Activated naive CD8-positive, alpha-beta T cell treated with anti-CD3 and anti-CD28 coated beads, Interleukin-2, amount 10 ng/mL, durations not matched to agents 7 days and 5 days (primary cell): Measurements from ENCODE around the gene AKAP9. TPM values are rescaled to one million over a fixed set of nuclear protein-coding genes. Genes with fewer than 3 reads are reported as not detected.
"Not testable (repeated sequence)": the region's sequence is repeated elsewhere in the genome, so short reads cannot be mapped to it uniquely, and the experiment has no call there.

Source experiments
- ATAC-seq: fragments of 150-1000 bp; cut with Tn5 transposase; one replicate; pipeline ENCODE4 v1.10.0; 2021; ENCODE audit warnings: low read depth, moderate library complexity
- POLR2A ChIA-PET: fragments of 350-600 bp; sonication (Branson Sonifier 250); formaldehyde crosslinking; loops from one replicate; lab custom pipeline; 2021; ENCODE audit warnings: antibody characterized with exemption; lab: Charles Lee
- DNase-seq: peaks from one replicate; pipeline ENCODE4 v3.0.0; 2021
- H3K27ac Mint-ChIP-seq: one replicate; pipeline ENCODE4 v1.8.0; 2022; ENCODE audit warnings: mild to moderate bottlenecking, mixed read lengths
- H3K27me3 Mint-ChIP-seq: one replicate; pipeline ENCODE4 v1.8.0; 2022; ENCODE audit warnings: mild to moderate bottlenecking, moderate library complexity, mixed read lengths
- H3K36me3 Mint-ChIP-seq: one replicate; pipeline ENCODE4 v1.8.0; 2021; ENCODE audit warnings: mild to moderate bottlenecking, mixed read lengths
- H3K4me1 Mint-ChIP-seq: one replicate; pipeline ENCODE4 v1.8.0; 2021; ENCODE audit warnings: mixed read lengths
- H3K4me3 Mint-ChIP-seq: one replicate; pipeline ENCODE4 v1.8.0; 2022; ENCODE audit warnings: mild to moderate bottlenecking, moderate library complexity, mixed read lengths
- H3K9me3 Mint-ChIP-seq: one replicate; pipeline ENCODE4 v1.8.0; 2021; ENCODE audit warnings: mixed read lengths
- total RNA-seq, 2 experiments: library from RNA; stranded (reverse); gene quantifications; one replicate each; pipeline ENCODE4 v1.2.3, GENCODE V29; 2021

AKAP9 gene
- total RNA-seq, 2 experiments from 2014 or later, result 49.0 to 50.9 TPM

GRCh38 chr7:91956464-91956863 lies 15.8 kb downstream of the AKAP9 start:
- ATAC-seq, H3K9me3 Mint-ChIP-seq, H3K27me3 Mint-ChIP-seq, H3K4me3 Mint-ChIP-seq, POLR2A ChIA-PET, H3K36me3 Mint-ChIP-seq, H3K4me1 Mint-ChIP-seq, DNase-seq, H3K27ac Mint-ChIP-seq: not testable (repeated sequence)

DNA sequence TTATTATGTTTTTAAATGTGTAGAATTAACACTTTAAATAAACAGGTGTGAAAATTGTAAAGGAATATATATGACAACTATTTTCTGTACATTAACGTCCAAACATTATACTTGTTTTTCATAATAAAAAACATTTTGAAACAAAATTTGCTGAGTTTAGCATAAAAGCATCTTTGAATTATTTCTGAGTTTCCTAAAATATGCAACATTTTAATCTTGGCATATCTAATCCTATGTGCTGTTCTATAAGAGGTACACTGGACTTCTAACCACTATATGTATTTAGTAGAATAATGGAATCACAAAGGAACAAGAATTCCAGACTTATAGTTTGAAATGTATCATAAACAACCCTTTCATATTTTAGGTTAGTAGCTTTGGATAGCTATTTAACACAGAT lies 16.6 kb downstream of the AKAP9 start:
- no peak overlapping the region for H3K4me3 Mint-ChIP-seq
- peaks cover 2% of the 10 kb centered on the region for H3K36me3 Mint-ChIP-seq
- ATAC-seq (no peak), DNase-seq (no peak)
- peaks cover 4% of the 10 kb centered on the region for H3K4me1 Mint-ChIP-seq
- no peaks in the 10 kb centered on the region for H3K27me3 Mint-ChIP-seq
- H3K27ac Mint-ChIP-seq, result no peak overlapping the region
- POLR2A ChIA-PET, result no interaction called here
- no peaks in the 10 kb centered on the region for H3K9me3 Mint-ChIP-seq

DNA sequence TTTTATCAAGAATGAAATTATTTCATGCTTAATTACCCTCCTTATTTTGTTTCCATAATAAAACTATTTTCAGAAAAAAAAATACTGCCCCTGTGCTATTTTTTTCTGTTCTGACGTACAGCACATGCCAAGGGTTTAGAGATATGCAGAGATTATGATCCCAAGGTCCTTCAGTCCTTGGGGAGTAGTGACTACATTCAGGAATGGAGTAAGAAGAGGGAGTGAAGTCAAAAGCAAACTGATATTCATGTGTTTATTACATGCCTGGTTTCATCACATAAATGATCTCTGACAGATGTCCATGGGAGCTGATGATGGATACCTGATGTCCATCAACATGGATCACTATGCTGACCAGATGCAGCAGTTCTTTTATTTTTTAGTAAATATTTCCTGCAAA lies 17.2 kb downstream of the AKAP9 start:
- DNase-seq, result no peak
- H3K27ac Mint-ChIP-seq, result no peak overlapping the region
- no peak overlapping the region for H3K4me3 Mint-ChIP-seq
- no peak for ATAC-seq
- peaks cover 2% of the 10 kb centered on the region for H3K4me1 Mint-ChIP-seq
- no peaks in the 10 kb centered on the region for H3K9me3 Mint-ChIP-seq
- no peaks in the 10 kb centered on the region for H3K27me3 Mint-ChIP-seq
- H3K36me3 Mint-ChIP-seq, result peaks cover 1% of the 10 kb centered on the region
- POLR2A ChIA-PET, result no interaction called here

DNA sequence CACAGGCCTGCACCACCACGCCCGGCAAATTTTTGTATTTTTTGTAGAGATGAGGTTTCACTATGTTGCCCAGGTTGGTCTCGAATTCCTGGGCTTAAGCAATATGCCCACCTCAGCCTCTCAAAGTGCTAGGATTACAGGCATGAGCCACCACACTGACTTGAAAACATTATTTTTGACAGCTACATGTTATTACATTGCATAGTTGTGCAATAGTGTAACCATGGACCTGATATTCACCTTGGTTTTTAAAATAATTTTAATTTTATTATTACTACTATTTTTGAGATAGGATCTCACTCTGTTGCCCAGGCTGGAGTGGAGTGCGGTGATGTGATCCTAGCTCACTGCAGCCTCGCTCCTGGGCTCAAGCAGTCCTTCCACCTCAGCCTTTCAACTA lies 18.4 kb downstream of the AKAP9 start:
- H3K27ac Mint-ChIP-seq, result no peak overlapping the region
- DNase-seq (no peak), ATAC-seq (no peak)
- H3K4me3 Mint-ChIP-seq, result no peak overlapping the region
- H3K36me3 Mint-ChIP-seq, result no peaks in the 10 kb centered on the region
- H3K4me1 Mint-ChIP-seq, result no peaks in the 10 kb centered on the region
- H3K27me3 Mint-ChIP-seq, result no peaks in the 10 kb centered on the region
- no peaks in the 10 kb centered on the region for H3K9me3 Mint-ChIP-seq
- POLR2A ChIA-PET, result no interaction called here

DNA sequence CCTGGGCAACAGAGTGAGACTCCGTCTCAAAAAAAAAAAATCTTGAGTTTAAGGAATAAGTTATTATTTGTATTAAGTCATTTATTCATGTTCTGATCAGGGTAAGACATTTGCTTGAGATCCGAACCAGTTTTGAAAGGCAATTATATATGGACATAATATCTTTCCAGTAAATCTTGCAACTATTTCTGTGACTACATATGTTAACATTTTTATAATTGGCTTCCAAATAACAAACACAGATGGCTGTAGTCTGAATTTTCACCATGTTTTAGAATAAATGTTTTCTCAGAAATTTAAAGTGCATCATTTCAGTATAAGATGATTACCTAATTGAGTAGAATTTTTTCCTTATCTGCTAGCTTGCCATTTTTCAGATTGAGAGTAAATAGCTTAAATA lies 21.2 kb downstream of the AKAP9 start:
- no peak for ATAC-seq
- no peaks in the 10 kb centered on the region for H3K27me3 Mint-ChIP-seq
- H3K9me3 Mint-ChIP-seq, result peaks cover 2% of the 10 kb centered on the region
- no peak overlapping the region for H3K27ac Mint-ChIP-seq
- peaks cover 9% of the 10 kb centered on the region for H3K36me3 Mint-ChIP-seq
- H3K4me3 Mint-ChIP-seq, result no peak overlapping the region
- H3K4me1 Mint-ChIP-seq, result no peaks in the 10 kb centered on the region
- POLR2A ChIA-PET, result no interaction called here
- DNase-seq, result no peak

DNA sequence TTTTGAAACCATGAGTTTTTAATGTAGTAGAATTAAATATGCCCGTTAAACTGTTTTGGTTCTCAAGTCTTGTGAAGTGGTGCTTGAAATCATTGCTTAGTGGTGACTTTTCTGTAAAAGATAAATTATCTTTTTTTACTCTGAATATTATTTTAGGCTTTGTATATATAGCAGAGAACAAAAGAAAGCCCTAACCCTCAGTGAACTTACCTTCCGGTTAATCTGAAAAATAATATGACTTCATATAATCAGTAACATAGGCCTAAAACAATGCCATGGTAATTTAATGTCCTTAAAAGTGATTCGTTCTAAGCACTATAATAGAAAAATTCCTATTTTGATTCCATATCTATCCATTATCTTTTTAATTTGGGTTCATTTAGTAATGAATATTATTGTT lies 21.8 kb downstream of the AKAP9 start:
- DNase-seq (no peak), ATAC-seq (no peak)
- POLR2A ChIA-PET, result no interaction called here
- H3K4me3 Mint-ChIP-seq, result no peak overlapping the region
- H3K4me1 Mint-ChIP-seq, result no peaks in the 10 kb centered on the region
- H3K27me3 Mint-ChIP-seq, result no peaks in the 10 kb centered on the region
- H3K36me3 Mint-ChIP-seq, result peaks cover 14% of the 10 kb centered on the region
- no peak overlapping the region for H3K27ac Mint-ChIP-seq
- peaks cover 2% of the 10 kb centered on the region for H3K9me3 Mint-ChIP-seq

DNA sequence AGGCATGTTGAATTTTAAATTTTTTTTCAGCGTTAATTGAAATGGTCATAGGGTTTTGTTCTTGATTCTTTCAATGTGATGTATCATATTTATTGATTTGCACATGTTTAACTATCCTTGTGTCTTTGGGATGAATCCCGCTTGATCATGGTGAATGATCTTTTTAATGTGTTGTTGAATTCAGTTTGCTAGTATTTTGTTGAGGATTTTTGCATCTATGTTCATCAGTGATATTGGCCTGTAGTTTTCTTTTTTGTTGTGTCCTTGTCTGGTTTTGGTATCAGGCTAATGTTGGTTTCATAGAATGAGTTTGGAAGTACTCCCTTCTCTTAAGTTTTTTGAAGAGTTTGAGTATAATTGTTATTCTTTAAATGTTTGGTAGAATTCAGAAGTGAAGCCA lies 26.9 kb downstream of the AKAP9 start:
- not testable (repeated sequence) for ATAC-seq, H3K27ac Mint-ChIP-seq, H3K4me1 Mint-ChIP-seq

DNA sequence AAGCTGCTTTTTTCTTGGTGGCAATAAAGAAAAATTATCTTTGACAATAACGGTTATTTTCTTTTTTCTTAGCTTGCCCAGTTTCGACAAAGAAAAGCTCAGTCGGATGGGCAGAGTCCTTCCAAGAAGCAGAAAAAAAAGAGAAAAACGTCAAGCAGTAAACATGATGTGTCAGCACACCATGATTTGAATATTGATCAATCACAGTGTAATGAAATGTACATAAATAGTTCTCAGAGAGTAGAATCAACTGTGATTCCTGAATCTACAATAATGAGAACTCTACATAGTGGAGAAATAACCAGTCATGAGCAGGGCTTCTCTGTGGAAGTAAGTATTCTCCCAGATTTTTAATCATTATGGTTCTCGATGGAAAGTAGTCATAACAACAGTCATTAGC lies 33.0 kb downstream of the AKAP9 start:
- POLR2A ChIA-PET, result no interaction called here
- ATAC-seq (no peak), DNase-seq (no peak)
- H3K9me3 Mint-ChIP-seq, result no peaks in the 10 kb centered on the region
- H3K36me3 Mint-ChIP-seq, result peaks cover 11% of the 10 kb centered on the region
- no peaks in the 10 kb centered on the region for H3K27me3 Mint-ChIP-seq
- no peak overlapping the region for H3K4me3 Mint-ChIP-seq
- H3K4me1 Mint-ChIP-seq, result peaks cover 2% of the 10 kb centered on the region
- H3K27ac Mint-ChIP-seq, result no peak overlapping the region

More for the DNA sequence above, 26.9 kb downstream of the AKAP9 start:
- H3K4me3 Mint-ChIP-seq, H3K9me3 Mint-ChIP-seq, H3K27me3 Mint-ChIP-seq, DNase-seq, POLR2A ChIA-PET: not testable (repeated sequence)
- H3K36me3 Mint-ChIP-seq, result peaks cover 23% of the 10 kb centered on the region

DNA sequence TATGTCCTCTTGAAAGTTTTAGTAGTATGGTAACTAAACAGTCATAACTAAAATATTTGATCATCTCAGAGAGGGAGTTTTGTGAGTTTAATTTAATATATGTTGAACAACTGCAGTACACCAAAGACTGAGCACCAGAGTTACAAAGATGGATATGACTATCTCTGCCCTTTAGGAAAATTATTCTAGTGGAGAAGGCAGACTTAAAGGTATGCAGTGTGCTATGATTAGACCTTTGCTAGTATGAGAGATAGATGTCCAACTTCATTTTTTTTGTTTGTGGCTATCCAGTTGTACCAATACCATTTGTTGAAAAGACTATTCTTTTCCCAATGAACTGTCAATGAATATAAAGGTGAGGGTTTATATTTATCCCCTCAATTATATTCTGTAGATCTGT lies 33.4 kb downstream of the AKAP9 start:
- Mint-ChIP-seq H3K36me3 (peaks cover 13% of the 10 kb centered on the region), H3K4me1 (peaks cover 2% of the 10 kb centered on the region), H3K27me3 (no peaks in the 10 kb centered on the region), H3K4me3 (no peak overlapping the region), H3K27ac (no peak overlapping the region), H3K9me3 (no peaks in the 10 kb centered on the region)
- ATAC-seq (no peak), DNase-seq (no peak)
- POLR2A ChIA-PET, result no interaction called here

DNA sequence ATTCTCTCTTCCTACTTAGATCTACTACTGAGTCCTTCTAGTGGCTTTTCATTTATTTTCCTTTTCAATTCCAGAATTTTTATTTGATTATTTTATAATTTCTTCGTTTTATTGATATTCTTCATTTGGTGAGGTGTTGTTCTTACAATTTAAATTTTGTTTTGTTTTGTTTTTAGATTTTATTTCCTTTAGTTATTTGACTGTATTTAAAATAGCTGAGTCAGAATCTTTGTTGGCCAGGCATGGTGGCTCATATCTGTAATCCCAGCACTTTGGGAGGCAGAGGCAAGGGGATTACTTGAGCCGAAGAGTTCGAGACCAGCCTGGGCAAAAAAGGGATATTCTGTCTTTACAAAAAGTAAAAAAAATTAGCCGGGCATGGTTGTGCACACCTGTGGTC lies 36.1 kb downstream of the AKAP9 start:
- POLR2A ChIA-PET, result no interaction called here
- H3K27ac Mint-ChIP-seq, result no peak overlapping the region
- H3K9me3 Mint-ChIP-seq, result no peaks in the 10 kb centered on the region
- ATAC-seq (no peak), DNase-seq (no peak)
- peaks cover 14% of the 10 kb centered on the region for H3K36me3 Mint-ChIP-seq
- no peaks in the 10 kb centered on the region for H3K27me3 Mint-ChIP-seq
- H3K4me3 Mint-ChIP-seq, result no peak overlapping the region
- H3K4me1 Mint-ChIP-seq, result no peaks in the 10 kb centered on the region

GRCh38 chr7:91979590-91979989 lies 38.9 kb downstream of the AKAP9 start:
- no peak for ATAC-seq
- Mint-ChIP-seq H3K9me3 (peaks cover 9% of the 10 kb centered on the region), H3K36me3 (peaks cover 31% of the 10 kb centered on the region), H3K27ac (no peak overlapping the region), H3K4me1 (peaks cover 7% of the 10 kb centered on the region), H3K27me3 (no peaks in the 10 kb centered on the region), H3K4me3 (no peak overlapping the region)
- POLR2A ChIA-PET, result no interaction called here
- DNase-seq, result no peak

DNA sequence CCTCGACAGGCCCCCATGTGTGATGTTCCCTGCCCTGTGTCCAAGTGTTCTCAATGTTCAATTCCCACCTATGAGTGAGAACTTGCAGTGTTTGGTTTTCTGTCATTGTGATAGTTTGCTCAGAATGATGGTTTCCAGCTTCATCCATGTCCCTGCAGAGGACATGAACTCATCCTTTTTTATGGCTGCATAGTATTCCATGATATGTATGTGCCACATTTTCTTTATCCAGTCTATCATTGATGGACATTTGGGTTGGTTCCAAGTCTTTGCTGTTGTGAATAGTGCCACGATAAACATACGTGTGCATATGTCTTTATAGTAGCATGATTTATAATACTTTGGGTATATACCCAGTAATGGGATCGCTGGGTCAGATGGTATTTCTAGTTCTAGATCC lies 41.7 kb downstream of the AKAP9 start:
- H3K9me3 Mint-ChIP-seq, H3K27me3 Mint-ChIP-seq, DNase-seq, H3K4me1 Mint-ChIP-seq, H3K27ac Mint-ChIP-seq, POLR2A ChIA-PET, ATAC-seq, H3K4me3 Mint-ChIP-seq: not testable (repeated sequence)
- peaks cover 34% of the 10 kb centered on the region for H3K36me3 Mint-ChIP-seq

DNA sequence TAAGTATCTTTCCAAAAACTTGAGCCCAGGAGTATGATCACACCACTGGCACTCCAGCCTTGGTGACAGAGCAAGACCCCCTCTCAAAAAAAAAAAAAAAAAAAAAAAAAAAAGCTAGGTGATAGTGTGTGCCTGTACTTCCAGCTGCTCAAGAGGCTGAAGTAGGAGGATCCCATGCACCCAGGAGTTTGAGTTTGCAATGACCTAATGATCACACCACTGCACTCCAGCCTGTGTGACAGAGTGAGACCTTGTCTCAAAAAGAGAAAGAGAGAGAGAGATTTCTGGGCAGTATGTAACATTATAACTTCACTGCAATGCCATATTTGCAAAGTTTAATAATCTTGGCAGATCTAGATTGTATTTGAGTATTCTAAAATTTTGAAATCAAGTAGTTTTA lies 47.6 kb downstream of the AKAP9 start:
- Mint-ChIP-seq H3K4me3 (no peak overlapping the region), H3K27me3 (no peaks in the 10 kb centered on the region), H3K4me1 (peaks cover 9% of the 10 kb centered on the region), H3K9me3 (peaks cover 2% of the 10 kb centered on the region), H3K36me3 (peaks cover 23% of the 10 kb centered on the region), H3K27ac (no peak overlapping the region)
- DNase-seq (no peak), ATAC-seq (no peak)
- POLR2A ChIA-PET, result interaction anchor here (0.7 kb wide), 1 partner anchor 33 kb away, joined by 3 read pairs; no protein-coding TSS in a partner anchor

DNA sequence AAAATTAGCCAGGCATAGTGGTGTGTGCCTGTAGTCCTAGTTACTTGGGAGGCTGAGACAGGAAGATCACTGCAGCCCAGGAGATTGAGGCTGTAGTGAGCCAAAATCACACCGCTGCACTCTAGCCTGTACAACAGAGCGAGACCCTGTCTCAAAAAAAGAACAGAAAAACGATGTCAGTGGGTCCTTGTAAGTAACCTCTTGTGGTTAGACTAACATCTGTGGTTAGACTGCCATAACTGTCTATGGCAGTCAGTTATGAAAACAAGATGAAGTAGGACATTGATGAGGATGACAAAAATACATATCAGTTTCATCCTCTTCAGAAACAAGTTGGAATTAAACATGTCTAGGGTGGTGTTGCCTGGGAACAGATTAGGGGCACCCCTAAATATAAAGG lies 53.3 kb downstream of the AKAP9 start:
- POLR2A ChIA-PET, result no interaction called here
- peaks cover 25% of the 10 kb centered on the region for H3K36me3 Mint-ChIP-seq
- no peak for ATAC-seq
- no peaks in the 10 kb centered on the region for H3K27me3 Mint-ChIP-seq
- no peak overlapping the region for H3K27ac Mint-ChIP-seq
- no peak for DNase-seq
- H3K4me3 Mint-ChIP-seq, result no peak overlapping the region
- peaks cover 6% of the 10 kb centered on the region for H3K4me1 Mint-ChIP-seq
- no peaks in the 10 kb centered on the region for H3K9me3 Mint-ChIP-seq
